ENCODE results near the gene NR6A1. TPM values are rescaled to one million over a fixed set of nuclear protein-coding genes. Genes with fewer than 3 reads are reported as not detected.

The NR6A1 gene
- total and polyA plus RNA-seq, 2 of the 13 experiments (the other 11 are each of a cell fraction or from before 2014, with no cell fraction given) = 28.1 to 31.5 TPM

GRCh38 chr9:124769549-124770358 lies 1.4 kb downstream of the NR6A1 start (continued):
- TF ChIP-seq ZSCAN5A (CRISPR knock-in tag; IDR thresholded peaks at IDR 0.05; ENCODE audit: borderline replicate concordance) = no peak
- no peak for TF ChIP-seq ZNF414 (CRISPR knock-in tag; IDR thresholded peaks at IDR 0.05)
- TF ChIP-seq SIX4 (CRISPR knock-in tag; IDR thresholded peaks at IDR 0.05) = no peak

- Histone ChIP-seq H3K36me3 (replicated peaks in 1 of 2; ENCODE audit: control insufficient read depth in 1 of 2, insufficient read depth in 2 of 2, low read length in 2 of 2) (no peaks in the 10 kb centered on the region), H3K27ac (ENCODE audit: extremely low read length, insufficient read depth, low read length) (peak overlapping the region; percentile 81), H3K79me2 (ENCODE audit: insufficient read depth, low read length) (peaks cover 65% of the 10 kb centered on the region), H2AFZ (ENCODE audit: low read length) (no peak overlapping the region), H4K20me1 (ENCODE audit: insufficient read depth, low read length) (peaks cover 21% of the 10 kb centered on the region; the same call in 1 of the 2 replicates), H3K27me3 (ENCODE audit: control insufficient read depth in 1 of 2, insufficient read depth in 2 of 2, low read length in 2 of 2) (no peaks in the 10 kb centered on the region; a peak in 1 of 5 replicates), H3K9me3 (ENCODE audit: low read length) (no peaks in the 10 kb centered on the region), H3K4me1 (ENCODE audit: insufficient read depth, low read length) (peaks cover 46% of the 10 kb centered on the region), H3K9ac (ENCODE audit: insufficient read depth, low read depth, low read length) (peak overlapping the region; percentile 80), H3K4me2 (ENCODE audit: low read depth, low read length) (peak overlapping the region; percentile 80), H3K4me3 (replicated peaks in 1 of 3; ENCODE audit: insufficient read depth in 1 of 3, low read depth in 2 of 3, low read length in 3 of 3) (peak overlapping the region; percentile 93 to 96 (median 95))
- in situ Hi-C loops (cut with HindIII; ENCODE audit: extremely low pct_ligation_motif_present, low pct_unique_long_range_greater_than_20kb) = no loop called here
- CTCF ChIA-PET (ENCODE audit: low intra/inter-chr PET ratio, low total read pairs) = no interaction called here
- intact Hi-C loops (cut with micrococcal nuclease; ENCODE audit: unreplicated experiment) = no loop called here
- ATAC-seq = no peak
- TF ChIP-seq ZNF3 (CRISPR knock-in tag; IDR thresholded peaks at IDR 0.05) = peak; percentile 74; the same call in 1 of the 2 replicates
- TF ChIP-seq USF2 (IDR thresholded peaks at IDR 0.05; ENCODE audit: low read depth, low read length) = no peak
- no peak for TF ChIP-seq USF2 (CRISPR knock-in tag; IDR thresholded peaks at IDR 0.05; ENCODE audit: borderline replicate concordance)
- TF ChIP-seq ZNF354B (CRISPR knock-in tag; IDR thresholded peaks at IDR 0.05) = no peak
- BruUV-seq (replicated peaks) = TSS peak; percentile 45
- no peak for DNase-seq (ENCODE audit: low spot score)
- 8% methylated on average over 11 of the region's 11 CpGs for WGBS (ENCODE audit: low lambda C conversion rate)
- FAIRE-seq = no peak
- POLR2A ChIA-PET = interaction anchor here (0.7 to 5.4 kb wide), 4 partner anchors 23 to 472 kb away, joined by 3 to 39 read pairs (median 4); partner anchors contain the start of gene HSPA5
These were observed 2.2 kb downstream of the NR6A1 start for GRCh38 chr9:124768750-124769548.
